ENCODE data around the gene MYRFL. TPM values are rescaled to one million over a fixed set of nuclear protein-coding genes. Genes with fewer than 3 reads are reported as not detected.

The MYRFL gene
- polyA plus RNA-seq, 1 donor from 2014 or later, result not detected

DNA sequence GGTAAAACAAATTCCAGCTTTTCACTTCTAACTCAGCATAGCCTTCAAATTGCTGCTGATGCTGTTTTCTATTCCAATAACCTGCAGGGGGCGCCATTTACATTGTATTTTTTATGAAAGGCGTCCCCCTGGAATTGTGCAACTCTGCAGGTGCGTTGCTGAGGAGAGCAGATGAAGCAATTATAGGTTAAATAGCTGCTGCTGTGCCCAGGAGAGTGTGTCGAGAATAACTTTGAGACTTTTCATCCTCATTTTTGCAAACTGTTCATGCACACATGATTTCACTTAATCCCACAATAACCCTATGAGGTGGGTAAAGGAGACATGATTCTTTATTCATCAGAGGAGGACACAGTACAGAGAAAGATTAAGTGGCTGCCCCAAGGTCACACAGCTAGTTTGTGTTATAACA is 75.7 kb downstream of the MYRFL start:
- peak; percentile 82 for TF ChIP-seq RAD21 (conservative IDR thresholded peaks at IDR 0.05)
- TF ChIP-seq, protein P1, sequence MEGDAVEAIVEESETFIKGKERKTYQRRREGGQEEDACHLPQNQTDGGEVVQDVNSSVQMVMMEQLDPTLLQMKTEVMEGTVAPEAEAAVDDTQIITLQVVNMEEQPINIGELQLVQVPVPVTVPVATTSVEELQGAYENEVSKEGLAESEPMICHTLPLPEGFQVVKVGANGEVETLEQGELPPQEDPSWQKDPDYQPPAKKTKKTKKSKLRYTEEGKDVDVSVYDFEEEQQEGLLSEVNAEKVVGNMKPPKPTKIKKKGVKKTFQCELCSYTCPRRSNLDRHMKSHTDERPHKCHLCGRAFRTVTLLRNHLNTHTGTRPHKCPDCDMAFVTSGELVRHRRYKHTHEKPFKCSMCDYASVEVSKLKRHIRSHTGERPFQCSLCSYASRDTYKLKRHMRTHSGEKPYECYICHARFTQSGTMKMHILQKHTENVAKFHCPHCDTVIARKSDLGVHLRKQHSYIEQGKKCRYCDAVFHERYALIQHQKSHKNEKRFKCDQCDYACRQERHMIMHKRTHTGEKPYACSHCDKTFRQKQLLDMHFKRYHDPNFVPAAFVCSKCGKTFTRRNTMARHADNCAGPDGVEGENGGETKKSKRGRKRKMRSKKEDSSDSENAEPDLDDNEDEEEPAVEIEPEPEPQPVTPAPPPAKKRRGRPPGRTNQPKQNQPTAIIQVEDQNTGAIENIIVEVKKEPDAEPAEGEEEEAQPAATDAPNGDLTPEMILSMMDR (IDR thresholded peaks at IDR 0.05; ENCODE audit: poor library complexity, severe bottlenecking), result peak; percentile 86
- peak; percentile 84 for TF ChIP-seq SMC3 (conservative IDR thresholded peaks at IDR 0.05; ENCODE audit: poor library complexity)
- TF ChIP-seq EP300 (conservative IDR thresholded peaks at IDR 0.05; ENCODE audit: poor library complexity, severe bottlenecking), result peak; percentile 11
- TF ChIP-seq, protein P2, sequence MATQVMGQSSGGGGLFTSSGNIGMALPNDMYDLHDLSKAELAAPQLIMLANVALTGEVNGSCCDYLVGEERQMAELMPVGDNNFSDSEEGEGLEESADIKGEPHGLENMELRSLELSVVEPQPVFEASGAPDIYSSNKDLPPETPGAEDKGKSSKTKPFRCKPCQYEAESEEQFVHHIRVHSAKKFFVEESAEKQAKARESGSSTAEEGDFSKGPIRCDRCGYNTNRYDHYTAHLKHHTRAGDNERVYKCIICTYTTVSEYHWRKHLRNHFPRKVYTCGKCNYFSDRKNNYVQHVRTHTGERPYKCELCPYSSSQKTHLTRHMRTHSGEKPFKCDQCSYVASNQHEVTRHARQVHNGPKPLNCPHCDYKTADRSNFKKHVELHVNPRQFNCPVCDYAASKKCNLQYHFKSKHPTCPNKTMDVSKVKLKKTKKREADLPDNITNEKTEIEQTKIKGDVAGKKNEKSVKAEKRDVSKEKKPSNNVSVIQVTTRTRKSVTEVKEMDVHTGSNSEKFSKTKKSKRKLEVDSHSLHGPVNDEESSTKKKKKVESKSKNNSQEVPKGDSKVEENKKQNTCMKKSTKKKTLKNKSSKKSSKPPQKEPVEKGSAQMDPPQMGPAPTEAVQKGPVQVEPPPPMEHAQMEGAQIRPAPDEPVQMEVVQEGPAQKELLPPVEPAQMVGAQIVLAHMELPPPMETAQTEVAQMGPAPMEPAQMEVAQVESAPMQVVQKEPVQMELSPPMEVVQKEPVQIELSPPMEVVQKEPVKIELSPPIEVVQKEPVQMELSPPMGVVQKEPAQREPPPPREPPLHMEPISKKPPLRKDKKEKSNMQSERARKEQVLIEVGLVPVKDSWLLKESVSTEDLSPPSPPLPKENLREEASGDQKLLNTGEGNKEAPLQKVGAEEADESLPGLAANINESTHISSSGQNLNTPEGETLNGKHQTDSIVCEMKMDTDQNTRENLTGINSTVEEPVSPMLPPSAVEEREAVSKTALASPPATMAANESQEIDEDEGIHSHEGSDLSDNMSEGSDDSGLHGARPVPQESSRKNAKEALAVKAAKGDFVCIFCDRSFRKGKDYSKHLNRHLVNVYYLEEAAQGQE (IDR thresholded peaks at IDR 0.05; ENCODE audit: borderline replicate concordance), result no peak
- TF ChIP-seq EZH2 (IDR thresholded peaks at IDR 0.05; ENCODE audit: borderline replicate concordance, insufficient read depth, low read length, poor library complexity, severe bottlenecking), result no peak
- no peak for TF ChIP-seq POLR2AphosphoS5 (IDR thresholded peaks at IDR 0.05)
- Histone ChIP-seq H3K27me3 (ENCODE audit: insufficient read depth, low read depth, low read length) (no peaks in the 10 kb centered on the region), H3K4me3 (ENCODE audit: low read length) (no peak overlapping the region)

DNA sequence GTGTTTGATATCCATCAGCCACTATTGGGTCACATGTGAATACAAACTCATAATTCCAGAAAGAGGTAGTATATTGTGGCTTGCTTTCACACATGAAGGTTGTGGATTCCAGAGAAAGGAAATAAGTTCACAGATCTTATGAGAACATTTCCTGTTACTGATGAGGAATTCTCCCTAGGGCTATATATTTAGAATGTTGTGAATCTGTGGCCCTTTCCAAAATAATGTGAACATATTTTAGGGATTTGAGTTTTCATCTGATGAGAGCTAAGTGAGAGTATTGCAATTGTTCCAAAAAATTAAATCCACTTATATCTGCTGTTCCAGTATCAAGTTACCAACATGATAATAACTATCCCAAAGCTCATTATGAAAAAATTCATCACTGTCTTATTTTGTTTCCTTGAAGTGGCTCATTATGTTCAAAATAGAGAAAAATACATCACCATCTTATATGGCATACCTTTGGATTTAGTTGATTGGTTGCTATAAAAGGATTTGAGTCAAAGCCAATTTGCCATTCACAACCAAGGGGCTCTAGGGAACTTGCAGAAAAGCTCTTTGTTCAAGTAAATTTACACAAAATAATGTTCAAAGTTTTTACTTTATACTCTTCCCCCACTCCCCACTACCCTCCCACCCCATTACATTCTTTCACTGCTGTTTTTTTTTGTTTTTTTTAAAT is 76.3 kb downstream of the MYRFL start:
- Histone ChIP-seq H4K20me1 (ENCODE audit: insufficient read depth) (no peaks in the 10 kb centered on the region), H3K79me2 (replicated peaks; ENCODE audit: insufficient read depth, low read length) (no peaks in the 10 kb centered on the region), H3K4me3 (ENCODE audit: low read length) (no peak overlapping the region), H3K9ac (ENCODE audit: low read length) (no peak overlapping the region), H3K9me2 (ENCODE audit: insufficient read depth, low read length) (no peaks in the 10 kb centered on the region), H3K36me3 (ENCODE audit: insufficient read depth, low read length) (no peaks in the 10 kb centered on the region), H3K4me2 (ENCODE audit: low read length) (no peak overlapping the region), H3K9me3 (ENCODE audit: low read length) (no peaks in the 10 kb centered on the region), H3K27ac (ENCODE audit: low read length) (no peak overlapping the region), H3K27me3 (ENCODE audit: insufficient read depth, low read depth, low read length) (no peaks in the 10 kb centered on the region), H2AFZ (ENCODE audit: low read depth, low read length) (no peak overlapping the region), H3F3A (ENCODE audit: insufficient read depth, low read length, poor library complexity, severe bottlenecking) (no peaks in the 10 kb centered on the region)
- TF ChIP-seq MXI1 (conservative IDR thresholded peaks at IDR 0.05; ENCODE audit: poor library complexity, severe bottlenecking) (no peak), EP300 (conservative IDR thresholded peaks at IDR 0.05; ENCODE audit: poor library complexity, severe bottlenecking) (no peak), POLR2AphosphoS5 (IDR thresholded peaks at IDR 0.05) (no peak), SMC3 (conservative IDR thresholded peaks at IDR 0.05; ENCODE audit: poor library complexity) (no peak)
- TF ChIP-seq, protein P1 (IDR thresholded peaks at IDR 0.05; ENCODE audit: poor library complexity, severe bottlenecking), result no peak
- TF ChIP-seq, protein P2 (IDR thresholded peaks at IDR 0.05; ENCODE audit: borderline replicate concordance), result no peak

More for the DNA sequence above, 75.7 kb downstream of the MYRFL start:
- no peaks in the 10 kb centered on the region for H3K79me2 ChIP-seq (replicated peaks; ENCODE audit: insufficient read depth, low read length)
- H3K9me2 ChIP-seq (ENCODE audit: insufficient read depth, low read length), result no peaks in the 10 kb centered on the region
- H3K36me3 ChIP-seq (ENCODE audit: insufficient read depth, low read length), result no peaks in the 10 kb centered on the region
- no peak overlapping the region for H2AFZ ChIP-seq (ENCODE audit: low read depth, low read length)
- H3K9ac ChIP-seq (ENCODE audit: low read length), result no peak overlapping the region
- no peak overlapping the region for H3K4me2 ChIP-seq (ENCODE audit: low read length)
- no peaks in the 10 kb centered on the region for H3K9me3 ChIP-seq (ENCODE audit: low read length)
- H4K20me1 ChIP-seq (ENCODE audit: insufficient read depth), result no peaks in the 10 kb centered on the region
- H3F3A ChIP-seq (ENCODE audit: insufficient read depth, low read length, poor library complexity, severe bottlenecking), result no peaks in the 10 kb centered on the region
- H3K27ac ChIP-seq (ENCODE audit: low read length), result no peak overlapping the region
